HAP-1 (cell line): ENCODE data around the gene RBM46.
A peak's percentile ranks its signal among the peaks of the same experiment; 100 is the strongest.

ENCODE experiments used
- DNase-seq, 2 experiments: peaks; one replicate each; pipeline ENCODE4 v3.0.0-alpha.2; 2016 to 2020; ENCODE audit warnings: low spot score in 2 of 2
- H3K27me3 ChIP-seq: fragments of 250-450 bp; sonication (Bioruptor Pico); 2 replicates; pipeline ENCODE4 v1.5.1; 2020; ENCODE audit warnings: low read depth, mild to moderate bottlenecking, moderate library complexity
- H3K36me3 ChIP-seq: fragments of 250-450 bp; sonication (Bioruptor Pico); replicated peaks from 2 replicates; pipeline ENCODE4 v1.5.1; 2020; ENCODE audit warnings: mild to moderate bottlenecking
- H3K4me1 ChIP-seq: fragments of 250-450 bp; sonication (Bioruptor Pico); 2 replicates; pipeline ENCODE4 v1.5.1; 2020; ENCODE audit warnings: mild to moderate bottlenecking
- H3K4me3 ChIP-seq: fragments of 250-450 bp; sonication (Bioruptor Pico); 2 replicates; pipeline ENCODE4 v1.5.1; 2020; ENCODE audit warnings: mild to moderate bottlenecking, moderate library complexity
- H3K9me3 ChIP-seq: fragments of 250-450 bp; sonication (Bioruptor Pico); 2 replicates; pipeline ENCODE4 v1.5.1; 2020; ENCODE audit warnings: mild to moderate bottlenecking, moderate library complexity
- in situ Hi-C: fragments of 300-500 bp; cut with MboI; formaldehyde crosslinking; loops from 3 replicates; pipeline ENCODE4 v1.14.3; 2020; ENCODE audit warnings: low sequenced_read_pairs, inconsistent platforms, mixed read lengths

The RBM46 gene, protein sequence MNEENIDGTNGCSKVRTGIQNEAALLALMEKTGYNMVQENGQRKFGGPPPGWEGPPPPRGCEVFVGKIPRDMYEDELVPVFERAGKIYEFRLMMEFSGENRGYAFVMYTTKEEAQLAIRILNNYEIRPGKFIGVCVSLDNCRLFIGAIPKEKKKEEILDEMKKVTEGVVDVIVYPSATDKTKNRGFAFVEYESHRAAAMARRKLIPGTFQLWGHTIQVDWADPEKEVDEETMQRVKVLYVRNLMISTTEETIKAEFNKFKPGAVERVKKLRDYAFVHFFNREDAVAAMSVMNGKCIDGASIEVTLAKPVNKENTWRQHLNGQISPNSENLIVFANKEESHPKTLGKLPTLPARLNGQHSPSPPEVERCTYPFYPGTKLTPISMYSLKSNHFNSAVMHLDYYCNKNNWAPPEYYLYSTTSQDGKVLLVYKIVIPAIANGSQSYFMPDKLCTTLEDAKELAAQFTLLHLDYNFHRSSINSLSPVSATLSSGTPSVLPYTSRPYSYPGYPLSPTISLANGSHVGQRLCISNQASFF

DNA sequence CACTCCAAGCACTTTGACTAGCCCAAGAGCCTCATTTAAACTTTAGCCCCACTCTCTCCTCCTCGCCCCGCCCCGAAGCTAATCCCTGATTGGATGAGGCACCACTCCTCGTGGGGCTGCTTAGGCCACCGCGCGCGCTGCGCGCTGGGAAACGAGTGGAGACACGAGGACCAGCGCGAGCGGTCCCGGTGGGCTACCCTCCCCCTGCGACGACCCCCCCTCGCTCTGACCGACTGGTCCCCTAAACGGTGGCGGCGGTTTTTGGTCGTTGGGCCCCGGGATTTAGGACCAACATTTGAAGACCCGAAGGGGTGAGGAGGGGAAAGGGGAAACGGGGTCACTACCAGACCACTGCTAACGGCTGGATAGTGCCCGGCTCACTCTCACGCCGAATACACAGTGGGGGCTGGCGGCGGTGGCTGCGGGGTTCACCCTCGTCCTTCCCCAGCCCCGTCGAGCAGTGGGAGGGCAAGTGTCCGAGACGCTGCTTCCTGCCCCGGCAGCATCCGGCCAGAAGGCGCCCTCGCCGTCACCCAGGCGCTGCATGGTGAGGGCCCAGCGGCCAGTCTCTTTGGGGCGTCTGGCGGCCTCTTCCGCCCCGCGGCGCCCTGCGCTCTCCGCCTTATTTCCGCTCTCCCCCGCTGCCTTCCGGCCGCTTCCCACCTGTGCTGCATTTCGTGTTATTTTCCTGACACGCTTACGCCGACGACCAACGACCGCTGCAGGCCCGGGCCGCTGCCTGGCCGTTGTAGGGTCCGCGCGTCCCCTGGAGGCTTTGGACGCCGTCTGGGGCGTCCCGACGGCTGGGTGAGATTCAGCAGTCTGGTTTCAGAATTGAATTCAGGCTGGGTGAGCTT, at the start of gene RBM46:
Gene RBM46, plus strand, starts transcription at position 147 of the 857 bp plus-strand sequence. CDS start 15,481 bp downstream, outside the sequence.
- H3K4me1 ChIP-seq, result no peaks in the 10 kb centered on the region
- no peaks in the 10 kb centered on the region for H3K9me3 ChIP-seq
- 0 out of 2 replicates have a peak, but pooled peaks cover 3% of the 10 kb centered on the region for H3K27me3 ChIP-seq
- DNase-seq, result no peak
- in situ Hi-C loops, result no loop called here
- no peak within 1 kb of the TSS for H3K4me3 ChIP-seq
- no peaks in the 10 kb centered on the region for H3K36me3 ChIP-seq

DNA sequence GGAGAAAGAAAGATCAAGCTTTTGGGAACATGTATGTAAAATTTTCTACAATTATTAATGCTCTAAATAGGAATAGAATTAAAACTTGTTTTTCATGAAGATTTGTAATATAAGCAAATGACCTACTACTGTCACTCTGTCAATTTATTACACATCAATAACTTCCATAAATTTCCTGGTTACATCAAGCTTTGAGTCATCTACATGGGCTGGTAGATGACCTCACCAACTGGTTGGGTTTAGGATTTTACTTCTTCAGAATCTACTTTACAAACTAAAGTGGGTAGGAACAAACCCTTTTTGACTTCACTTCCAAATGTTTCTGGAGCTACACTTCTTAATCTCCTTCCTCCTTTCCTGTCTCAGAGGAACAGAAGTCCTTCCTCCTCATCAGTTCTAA, 49.3 kb upstream of the RBM46 start:
- no peaks in the 10 kb centered on the region for H3K9me3 ChIP-seq
- H3K36me3 ChIP-seq, result no peaks in the 10 kb centered on the region
- H3K4me1 ChIP-seq, result no peaks in the 10 kb centered on the region
- H3K27me3 ChIP-seq, result no peaks in the 10 kb centered on the region; the same call in none of the 2 replicates
- in situ Hi-C loops, result no loop called here
- DNase-seq, result no peak
- no peak overlapping the region for H3K4me3 ChIP-seq

DNA sequence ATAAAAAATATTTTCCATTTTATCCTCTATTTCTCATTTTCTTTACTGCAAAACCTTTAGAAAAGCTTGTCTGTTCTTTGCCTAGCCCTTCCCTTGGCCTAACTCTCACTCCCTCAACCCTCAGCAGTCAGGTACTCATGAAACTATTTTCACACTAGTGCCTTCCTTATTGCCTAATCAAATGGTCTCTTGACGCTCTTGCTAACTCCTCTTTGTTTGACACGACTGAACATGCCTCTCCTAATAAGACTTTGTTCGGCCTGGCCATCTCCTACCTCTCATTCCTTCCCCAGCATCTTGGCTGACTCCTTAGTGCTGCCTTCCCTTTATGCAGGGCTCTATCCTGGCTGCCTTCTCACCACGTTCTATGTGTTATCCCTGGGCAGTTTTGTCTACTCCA, 48.4 kb upstream of the RBM46 start:
- H3K9me3 ChIP-seq, result no peaks in the 10 kb centered on the region

DNA sequence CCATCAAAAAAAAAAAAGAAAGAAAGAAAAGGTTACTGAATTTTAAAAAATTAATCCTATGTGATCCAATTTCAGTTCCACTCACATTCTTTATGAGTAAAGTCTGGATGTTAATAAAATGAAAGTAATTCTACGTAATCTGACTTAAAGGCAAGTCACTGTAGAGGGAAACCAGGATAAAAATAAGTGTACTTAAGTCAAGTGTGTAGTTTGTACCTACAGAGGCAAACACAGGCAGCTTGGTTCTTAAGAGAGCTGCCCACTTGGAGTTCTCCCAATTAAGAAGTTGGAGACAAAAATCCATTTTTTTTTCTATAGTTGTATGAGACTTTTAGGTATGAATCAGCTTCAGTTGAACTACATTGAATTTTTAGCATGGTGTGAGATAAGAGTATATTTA, 44.3 kb upstream of the RBM46 start:
- Histone ChIP-seq H3K4me3 (no peak overlapping the region), H3K27me3 (peaks cover 2% of the 10 kb centered on the region), H3K9me3 (no peaks in the 10 kb centered on the region), H3K4me1 (no peaks in the 10 kb centered on the region), H3K36me3 (no peaks in the 10 kb centered on the region)
- no peak for DNase-seq
- in situ Hi-C loops, result no loop called here

More for the DNA sequence above, 48.4 kb upstream of the RBM46 start:
- DNase-seq, result no peak
- in situ Hi-C loops, result no loop called here
- no peak overlapping the region for H3K4me3 ChIP-seq
- H3K4me1 ChIP-seq, result no peaks in the 10 kb centered on the region
- no peaks in the 10 kb centered on the region for H3K36me3 ChIP-seq
- no peaks in the 10 kb centered on the region; the same call in none of the 2 replicates for H3K27me3 ChIP-seq

DNA sequence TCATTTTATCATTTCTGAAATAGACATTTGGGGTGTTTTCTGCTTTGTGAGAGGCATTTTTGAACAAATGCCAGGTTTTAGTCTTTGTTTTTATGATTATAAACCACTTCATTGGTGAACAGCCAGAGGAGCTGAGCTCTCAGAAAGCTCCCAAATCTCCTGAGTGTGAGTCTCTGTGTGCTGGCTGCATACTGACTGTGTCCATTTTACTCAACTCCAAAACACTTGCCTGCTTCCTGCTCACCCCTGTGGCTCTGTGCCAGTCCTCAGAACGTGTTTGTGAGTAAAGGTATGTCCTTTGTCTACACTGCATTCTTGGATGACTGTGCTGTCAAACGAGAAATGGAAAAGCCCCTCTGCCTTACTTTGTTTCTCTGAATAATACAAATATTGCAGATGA, 42.6 kb upstream of the RBM46 start:
- no peak for DNase-seq
- Histone ChIP-seq H3K27me3 (peaks cover 11% of the 10 kb centered on the region), H3K4me1 (no peaks in the 10 kb centered on the region), H3K36me3 (no peaks in the 10 kb centered on the region), H3K4me3 (no peak overlapping the region), H3K9me3 (no peaks in the 10 kb centered on the region)
- in situ Hi-C loops, result no loop called here

DNA sequence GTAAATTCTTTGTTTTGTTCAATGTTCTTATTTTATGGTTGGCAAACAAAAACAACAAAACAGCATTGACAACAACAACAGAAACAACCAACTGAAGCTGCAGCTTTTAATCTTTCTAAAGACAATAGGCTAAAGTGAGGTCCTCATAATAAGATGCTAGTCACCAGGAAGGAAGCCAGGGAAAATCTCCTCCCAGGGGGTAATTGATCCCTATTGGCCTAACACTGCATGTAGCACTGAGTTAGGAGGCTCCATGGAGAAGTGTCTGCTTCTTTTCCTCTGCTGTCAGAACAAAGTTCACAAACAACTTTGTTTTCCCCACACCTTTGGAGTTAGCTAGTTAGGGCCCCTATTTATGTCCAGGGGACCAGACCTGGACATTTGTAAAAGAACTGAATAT, 42.0 kb upstream of the RBM46 start:
- H3K4me1 ChIP-seq, result no peaks in the 10 kb centered on the region
- H3K4me3 ChIP-seq, result no peak overlapping the region
- H3K36me3 ChIP-seq, result no peaks in the 10 kb centered on the region
- H3K27me3 ChIP-seq, result peaks cover 11% of the 10 kb centered on the region
- no peak for DNase-seq
- in situ Hi-C loops, result no loop called here
- H3K9me3 ChIP-seq, result no peaks in the 10 kb centered on the region

DNA sequence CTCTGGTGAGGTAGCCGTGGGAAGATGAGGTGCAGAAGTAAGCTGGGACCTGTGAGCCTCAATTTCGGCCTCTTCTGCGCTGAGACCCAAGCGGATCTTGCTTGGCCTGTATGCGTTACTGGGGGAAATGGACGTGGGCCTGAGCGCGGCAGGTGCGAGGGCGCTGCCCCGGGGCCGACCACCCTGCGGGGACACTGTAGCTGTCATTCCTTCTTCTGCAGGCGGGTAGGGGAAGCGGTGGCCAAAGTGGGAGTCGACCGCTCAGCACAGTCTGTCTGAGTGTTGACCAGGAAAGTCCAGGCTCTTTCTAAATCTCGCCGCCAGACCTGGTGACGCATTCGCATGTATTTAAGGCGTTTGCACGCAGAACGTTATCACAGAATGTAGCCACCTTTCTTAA, 40.6 kb upstream of the RBM46 start:
- no peaks in the 10 kb centered on the region for H3K9me3 ChIP-seq
- in situ Hi-C loops, result no loop called here
- no peaks in the 10 kb centered on the region for H3K36me3 ChIP-seq
- H3K27me3 ChIP-seq, result peaks cover 11% of the 10 kb centered on the region
- H3K4me1 ChIP-seq, result no peaks in the 10 kb centered on the region
- no peak for DNase-seq
- no peak overlapping the region for H3K4me3 ChIP-seq

DNA sequence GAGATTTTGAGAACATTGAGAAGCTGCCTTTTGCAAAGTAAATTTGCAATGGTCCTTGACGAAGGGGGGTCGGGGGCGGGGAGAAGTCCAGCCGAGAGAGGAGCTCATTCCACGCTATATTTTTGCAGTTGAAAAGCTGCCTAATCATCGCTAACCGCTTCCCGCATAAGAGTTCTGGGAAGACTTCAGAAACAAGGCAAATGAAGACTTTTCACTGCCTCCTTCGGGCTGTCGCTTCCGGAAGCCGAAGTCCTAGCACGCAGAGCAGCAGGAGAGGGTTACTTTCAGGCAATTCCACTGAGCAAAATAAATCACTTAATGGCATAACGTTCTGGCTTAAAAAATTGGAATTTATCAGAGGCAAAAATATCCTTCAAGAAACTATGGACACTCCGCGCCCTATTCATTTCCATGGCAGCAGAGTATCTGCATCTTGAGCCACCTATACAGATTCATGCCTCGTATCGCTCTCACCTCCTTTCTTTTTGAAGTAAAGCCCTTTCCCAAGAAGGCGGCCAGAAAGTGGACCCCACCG, 39.9 kb upstream of the RBM46 start:
- no peak for DNase-seq
- Histone ChIP-seq H3K4me1 (no peaks in the 10 kb centered on the region), H3K36me3 (no peaks in the 10 kb centered on the region), H3K9me3 (no peaks in the 10 kb centered on the region), H3K27me3 (peaks cover 11% of the 10 kb centered on the region), H3K4me3 (no peak overlapping the region)
- in situ Hi-C loops, result no loop called here

DNA sequence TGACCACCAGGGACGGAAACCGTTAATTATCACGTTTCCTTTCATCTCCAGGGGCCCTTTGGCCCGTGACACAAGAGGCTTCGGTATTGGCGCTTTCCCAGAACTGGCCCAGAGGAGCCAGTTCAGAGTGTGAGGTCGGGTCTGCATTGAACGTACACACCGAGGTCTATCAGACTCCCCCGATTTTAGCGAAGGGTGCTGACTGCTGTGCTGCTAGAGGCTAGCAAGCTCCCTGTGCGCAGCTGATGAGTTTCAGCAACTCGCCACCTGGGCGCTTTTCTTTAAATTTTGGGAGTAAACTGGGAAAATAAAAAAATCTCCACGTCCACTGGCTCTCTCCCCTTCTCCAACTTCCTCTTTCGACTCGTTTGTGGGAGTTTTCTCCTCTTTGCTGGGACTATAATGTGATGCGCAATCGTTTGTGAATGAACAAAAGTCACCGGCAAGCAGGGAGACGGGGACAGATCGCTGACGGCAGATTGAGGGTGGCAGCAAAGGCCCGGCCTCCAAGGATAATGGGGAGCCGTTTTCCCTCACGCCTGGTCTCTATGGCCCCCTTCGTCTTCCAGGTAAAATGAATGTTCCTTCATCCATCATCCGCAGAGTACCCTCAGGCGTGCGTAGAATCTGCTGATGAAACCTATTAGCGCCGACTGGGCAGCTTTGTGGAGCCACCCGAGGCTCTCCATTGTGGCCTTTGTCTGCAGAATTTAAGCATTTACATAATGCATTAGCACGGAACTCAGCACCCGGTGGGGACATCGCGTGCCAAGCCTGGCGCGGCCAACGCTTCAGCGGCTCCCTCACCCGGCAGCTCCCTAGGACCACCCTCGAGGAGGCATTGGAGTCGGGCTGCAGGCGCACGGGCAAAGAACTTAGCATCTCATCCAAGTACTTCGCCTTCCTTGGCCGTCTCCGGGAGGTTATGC, 38.9 kb upstream of the RBM46 start:
- H3K4me3 ChIP-seq, result no peak overlapping the region
- peaks cover 15% of the 10 kb centered on the region for H3K27me3 ChIP-seq
- H3K9me3 ChIP-seq, result no peaks in the 10 kb centered on the region
- H3K4me1 ChIP-seq, result no peaks in the 10 kb centered on the region
- peak; percentile 38 to 60 for DNase-seq
- in situ Hi-C loops, result no loop called here
- H3K36me3 ChIP-seq, result no peaks in the 10 kb centered on the region

DNA sequence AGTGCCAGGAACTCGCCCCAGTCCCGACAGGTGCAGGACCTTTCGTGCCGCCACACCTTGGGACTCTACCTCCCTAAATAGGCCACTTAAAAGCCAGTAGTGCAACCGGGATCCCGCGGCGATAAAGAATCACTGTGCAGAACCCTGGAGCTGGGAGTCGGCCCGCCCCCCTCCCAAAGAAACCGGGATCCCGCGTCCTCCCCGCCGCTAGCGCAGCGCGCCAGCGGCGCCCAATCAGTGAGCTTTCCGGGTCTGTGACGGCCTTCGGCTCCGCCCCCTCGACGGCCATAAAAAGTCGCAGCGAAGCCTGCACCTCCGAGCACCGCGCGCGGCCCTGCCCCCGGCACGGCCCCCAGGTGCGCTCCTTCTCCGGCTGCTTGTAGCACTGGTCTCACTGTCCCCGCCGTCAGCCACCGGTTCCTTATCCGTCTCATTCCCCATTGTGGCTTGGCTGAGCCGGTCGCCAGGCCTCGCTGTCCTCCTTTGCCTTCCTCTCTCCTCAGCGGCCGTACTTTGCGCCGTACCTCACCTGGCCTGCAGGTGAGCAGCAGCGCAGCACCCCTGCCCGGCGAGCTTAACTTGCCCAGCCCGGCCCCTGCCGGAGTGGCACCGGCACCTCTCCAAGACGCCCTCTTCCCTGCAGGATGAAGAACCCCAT, 37.3 kb upstream of the RBM46 start, which contains the start of gene LRAT:
Gene LRAT, plus strand, starts transcription at position 318 of the 658 bp plus-strand sequence. Its CDS starts 327 bp downstream, at position 645.
- in situ Hi-C loops, result no loop called here
- H3K4me1 ChIP-seq, result no peaks in the 10 kb centered on the region
- peaks cover 18% of the 10 kb centered on the region for H3K27me3 ChIP-seq
- H3K4me3 ChIP-seq, result no peak within 1 kb of the TSS
- H3K36me3 ChIP-seq, result no peaks in the 10 kb centered on the region
- no peaks in the 10 kb centered on the region for H3K9me3 ChIP-seq
- DNase-seq, result no peak

DNA sequence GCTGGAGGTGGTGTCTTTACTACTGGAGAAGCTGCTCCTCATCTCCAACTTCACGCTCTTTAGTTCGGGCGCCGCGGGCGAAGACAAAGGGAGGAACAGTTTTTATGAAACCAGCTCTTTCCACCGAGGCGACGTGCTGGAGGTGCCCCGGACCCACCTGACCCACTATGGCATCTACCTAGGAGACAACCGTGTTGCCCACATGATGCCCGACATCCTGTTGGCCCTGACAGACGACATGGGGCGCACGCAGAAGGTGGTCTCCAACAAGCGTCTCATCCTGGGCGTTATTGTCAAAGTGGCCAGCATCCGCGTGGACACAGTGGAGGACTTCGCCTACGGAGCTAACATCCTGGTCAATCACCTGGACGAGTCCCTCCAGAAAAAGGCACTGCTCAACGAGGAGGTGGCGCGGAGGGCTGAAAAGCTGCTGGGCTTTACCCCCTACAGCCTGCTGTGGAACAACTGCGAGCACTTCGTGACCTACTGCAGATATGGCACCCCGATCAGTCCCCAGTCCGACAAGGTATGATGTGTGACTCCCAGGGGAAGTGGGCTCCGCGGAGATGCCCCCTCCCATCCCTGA, 36.6 kb upstream of the RBM46 start:
- H3K27me3 ChIP-seq, result peaks cover 18% of the 10 kb centered on the region
- no peaks in the 10 kb centered on the region for H3K9me3 ChIP-seq
- H3K4me1 ChIP-seq, result no peaks in the 10 kb centered on the region
- no peak overlapping the region for H3K4me3 ChIP-seq
- no peak for DNase-seq
- in situ Hi-C loops, result no loop called here
- no peaks in the 10 kb centered on the region for H3K36me3 ChIP-seq

DNA sequence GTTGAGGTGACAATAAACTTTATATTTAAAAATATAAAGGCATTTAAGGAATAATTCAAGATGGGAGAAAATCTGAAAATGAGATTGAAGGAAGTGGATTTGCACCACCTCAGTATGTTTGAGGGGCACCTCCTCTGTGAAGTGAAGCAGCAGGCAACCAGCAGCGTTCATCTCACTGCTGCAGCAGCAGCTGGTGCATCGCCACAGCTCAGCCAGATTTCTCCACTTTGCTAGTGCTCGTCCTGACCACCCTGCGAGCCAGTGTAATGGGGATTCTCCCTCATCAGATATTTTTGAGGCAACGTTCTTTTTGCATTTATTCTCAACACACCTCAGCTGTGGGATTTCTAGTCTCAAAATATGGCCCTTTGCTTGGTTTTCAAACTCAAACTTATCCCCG, 23.4 kb upstream of the RBM46 start:
- DNase-seq, result no peak
- Histone ChIP-seq H3K4me1 (no peaks in the 10 kb centered on the region), H3K36me3 (no peaks in the 10 kb centered on the region), H3K27me3 (no peaks in the 10 kb centered on the region), H3K4me3 (no peak overlapping the region), H3K9me3 (no peaks in the 10 kb centered on the region)
- in situ Hi-C loops, result no loop called here
